Measurements from ENCODE around the gene DUSP1.

The DUSP1 gene

GRCh38 chr5:172797771-172798191 lies 26.8 kb upstream of the DUSP1 start:
- H3K4me3 ChIP-seq (ENCODE audit: low read depth, low read length) = no peak overlapping the region
- TF ChIP-seq CTCF (IDR thresholded peaks at IDR 0.05; ENCODE audit: borderline replicate concordance, insufficient read depth, low read depth, low read length) = no peak

- H3K4me3 ChIP-seq (ENCODE audit: low read depth, low read length) = no peak overlapping the region
- TF ChIP-seq CTCF (IDR thresholded peaks at IDR 0.05; ENCODE audit: borderline replicate concordance, insufficient read depth, low read depth, low read length) = no peak
Observed at GRCh38 chr5:172796306-172796705, 25.3 kb upstream of the DUSP1 start.

DNA sequence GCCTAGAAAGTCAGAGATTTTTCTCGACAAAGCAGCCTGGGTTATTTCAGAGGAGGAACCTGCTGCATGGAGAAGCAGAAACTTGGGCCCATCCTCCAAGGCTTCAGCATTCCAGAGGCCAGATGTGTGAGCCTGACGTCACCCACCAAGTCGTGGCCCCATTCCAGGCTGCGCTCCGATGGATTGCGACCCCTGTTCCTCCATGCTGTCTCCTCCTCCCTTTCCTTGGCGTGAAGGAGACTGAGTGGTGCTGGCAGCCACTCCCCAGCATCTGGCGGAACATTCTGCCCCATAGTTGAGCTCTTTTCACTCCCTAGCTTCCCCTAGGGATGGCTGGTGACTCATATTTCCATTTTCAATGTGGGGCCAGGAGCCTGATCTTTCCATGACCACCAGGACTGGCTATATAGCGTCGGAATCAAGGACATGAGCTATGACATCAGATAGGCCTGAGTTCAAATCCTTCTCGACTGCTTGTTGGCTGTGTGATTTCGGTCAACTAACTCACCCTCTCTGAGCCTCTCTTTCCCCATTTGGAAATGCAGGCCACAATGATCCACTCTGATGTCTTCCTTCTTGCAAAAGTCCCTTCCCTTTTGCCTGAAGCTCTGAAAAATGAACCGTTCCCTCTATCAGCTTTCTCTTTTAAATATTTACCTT lies 24.5 kb upstream of the DUSP1 start:
- no peak for TF ChIP-seq CTCF (IDR thresholded peaks at IDR 0.05; ENCODE audit: borderline replicate concordance, insufficient read depth, low read depth, low read length)

GRCh38 chr5:172793577-172794488 lies 22.8 kb upstream of the DUSP1 start:
- no peak overlapping the region for H3K4me3 ChIP-seq (ENCODE audit: low read depth, low read length)

More for the DNA sequence above, 24.5 kb upstream of the DUSP1 start:
- no peak overlapping the region for H3K4me3 ChIP-seq (ENCODE audit: low read depth, low read length)

DNA sequence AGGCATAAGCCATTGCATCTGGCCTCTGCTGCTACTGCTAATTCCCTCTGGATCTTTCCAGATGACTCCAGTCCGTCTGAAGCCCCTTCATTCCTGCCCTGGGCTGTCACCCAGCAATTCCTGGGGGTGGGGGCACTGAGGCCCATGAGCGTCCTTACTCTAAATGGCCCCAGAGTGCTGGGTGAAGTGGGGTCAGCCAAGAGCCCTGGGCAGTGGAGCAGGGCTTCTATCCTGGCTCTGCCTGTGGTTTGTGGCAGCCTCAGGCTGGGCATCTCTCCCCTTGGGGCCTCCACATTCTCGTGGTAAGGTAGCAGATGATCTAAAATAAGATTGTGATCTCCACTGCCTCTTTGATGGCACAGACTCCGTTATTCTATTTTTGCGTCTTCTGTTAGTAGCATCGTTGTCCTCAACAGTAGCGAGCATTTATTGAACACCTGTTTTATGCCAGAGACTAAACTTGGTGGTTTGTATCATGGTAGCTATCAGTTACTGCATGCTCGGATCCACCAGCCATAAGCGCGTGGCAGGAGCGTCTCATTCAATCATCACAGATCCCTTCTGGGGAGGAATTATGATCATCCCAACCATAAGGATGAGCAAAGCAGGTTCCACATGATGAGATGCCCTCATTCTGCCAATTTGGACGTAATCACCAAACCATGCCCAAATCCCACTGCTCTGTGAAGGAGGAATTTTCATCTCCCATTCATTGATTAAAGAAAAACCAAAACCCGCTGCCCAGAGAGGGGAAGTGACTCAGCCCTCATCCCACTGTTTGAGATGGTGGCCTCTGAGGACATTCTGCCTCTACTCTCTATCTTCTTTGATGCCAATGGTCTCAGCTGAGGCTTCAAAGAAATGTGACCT lies 21.9 kb upstream of the DUSP1 start:
- no peak for TF ChIP-seq CTCF (IDR thresholded peaks at IDR 0.05; ENCODE audit: borderline replicate concordance, insufficient read depth, low read depth, low read length)
- H3K4me3 ChIP-seq (ENCODE audit: low read depth, low read length) = no peak overlapping the region

More at GRCh38 chr5:172793577-172794488, 22.8 kb upstream of the DUSP1 start:
- TF ChIP-seq CTCF (IDR thresholded peaks at IDR 0.05; ENCODE audit: borderline replicate concordance, insufficient read depth, low read depth, low read length) = no peak

DNA sequence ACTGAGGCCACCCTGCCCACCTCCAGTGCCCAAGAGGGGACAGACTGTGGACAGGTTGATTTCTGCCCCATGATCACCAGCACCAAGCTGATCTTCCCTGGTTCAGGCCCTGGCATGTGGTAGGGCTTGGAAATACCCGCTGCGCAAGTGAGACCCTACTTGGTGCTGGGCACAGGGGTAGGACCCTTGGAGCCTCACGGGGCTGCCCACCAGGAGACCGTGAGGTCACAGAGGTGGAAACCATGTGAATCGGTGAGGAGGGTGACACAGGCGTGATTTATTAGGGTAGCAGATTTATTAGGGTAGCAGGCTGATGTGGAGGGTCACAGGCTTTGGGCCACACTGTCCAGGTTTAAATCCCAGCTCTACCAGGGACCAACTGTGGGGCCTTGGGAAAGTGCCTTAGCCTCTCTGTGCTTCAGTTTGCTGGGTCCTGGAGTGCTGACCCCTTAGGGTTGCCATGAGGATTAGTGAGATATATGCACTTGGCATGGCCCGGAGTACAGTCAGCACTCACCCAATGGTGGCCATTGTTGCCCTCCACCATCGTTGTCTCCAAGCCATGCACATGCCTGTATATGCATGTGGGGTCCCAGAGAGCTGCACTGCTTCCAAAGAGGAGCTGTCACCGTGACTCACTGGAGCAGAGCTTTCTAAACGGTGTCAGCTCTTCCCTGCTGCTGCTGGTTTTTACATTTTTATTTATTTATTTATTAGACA lies 20.9 kb upstream of the DUSP1 start:
- H3K4me3 ChIP-seq (ENCODE audit: low read depth, low read length) = no peak overlapping the region
- TF ChIP-seq CTCF (IDR thresholded peaks at IDR 0.05; ENCODE audit: borderline replicate concordance, insufficient read depth, low read depth, low read length) = no peak

All from GM12875 (cell line).